AG20443 (cell line): Measurements from ENCODE around the gene TEX2.

Experiments used
- DNase-seq: peaks from one replicate; pipeline ENCODE4 v3.0.0; 2012; ENCODE audit warnings: low spot score, mixed read lengths

The TEX2 gene

DNA sequence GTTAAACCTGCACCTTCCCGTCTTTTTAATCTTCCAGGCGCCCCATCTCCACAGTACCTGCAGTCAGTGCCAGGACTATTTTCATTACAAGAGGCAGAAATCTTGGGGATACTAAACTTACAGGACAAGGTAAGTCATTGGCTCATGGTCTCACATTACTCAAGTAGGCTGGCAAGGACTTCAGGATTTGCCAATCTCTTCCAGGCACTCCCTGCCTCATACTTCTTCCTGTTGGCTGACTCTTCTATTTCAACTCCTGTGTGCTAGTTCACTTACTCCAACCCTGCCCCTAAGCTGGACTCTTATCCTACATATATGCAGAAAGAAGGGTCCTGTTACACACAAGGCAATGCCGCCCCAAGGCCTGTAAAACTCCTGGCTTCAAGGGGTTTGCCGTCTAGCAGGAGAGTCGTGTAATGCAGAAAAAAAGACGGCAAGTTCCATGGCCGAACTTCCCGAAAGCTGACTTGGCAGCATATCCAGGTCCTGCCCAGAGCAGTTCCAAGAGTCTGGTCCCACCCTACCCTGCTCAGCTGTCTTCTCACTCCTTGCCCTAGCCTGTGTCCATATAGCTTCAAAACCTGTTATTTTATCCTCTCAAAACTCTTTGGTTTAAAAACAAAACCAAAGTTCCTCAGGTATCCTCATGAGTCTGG, 147.9 kb downstream of the TEX2 start:
- DNase-seq, result peak; percentile 34

DNA sequence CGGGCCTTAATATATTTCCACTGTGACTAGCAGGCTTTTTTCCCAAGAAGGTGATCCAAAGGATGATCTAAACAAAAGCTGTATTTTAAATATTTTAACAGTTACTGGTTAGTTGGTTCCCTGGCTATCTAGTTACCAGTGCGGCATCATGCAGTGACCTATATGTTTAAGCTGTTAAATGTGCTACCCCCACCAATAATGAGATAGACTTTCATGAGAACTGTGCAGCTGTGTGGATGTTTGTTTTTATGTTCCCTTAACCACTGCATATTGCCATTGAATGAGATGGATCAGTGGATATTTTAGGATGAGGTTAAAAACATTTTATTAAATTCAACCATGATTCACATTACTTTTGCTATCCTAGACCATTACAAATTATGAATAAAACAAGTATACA, 150.1 kb downstream of the TEX2 start:
- DNase-seq, result no peak

DNA sequence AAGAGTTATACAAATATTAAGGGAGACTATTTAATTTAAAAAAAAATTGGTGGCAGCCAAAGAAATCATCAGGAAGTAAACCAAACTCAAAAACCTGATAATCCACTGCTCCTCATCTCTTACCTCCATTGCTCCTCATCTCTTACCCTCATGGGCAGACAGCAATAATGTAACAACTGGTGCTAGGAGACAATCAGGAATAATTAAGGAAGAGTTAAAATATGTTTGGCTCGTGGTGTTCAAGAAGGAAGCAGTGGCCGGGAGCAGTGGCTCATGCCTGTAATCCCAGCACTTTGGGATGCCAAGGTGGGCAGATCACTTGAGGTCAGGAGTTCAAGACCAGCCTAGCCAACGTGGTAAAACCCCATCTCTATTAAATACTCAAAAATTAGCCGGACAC, 151.2 kb downstream of the TEX2 start:
- DNase-seq, result no peak

DNA sequence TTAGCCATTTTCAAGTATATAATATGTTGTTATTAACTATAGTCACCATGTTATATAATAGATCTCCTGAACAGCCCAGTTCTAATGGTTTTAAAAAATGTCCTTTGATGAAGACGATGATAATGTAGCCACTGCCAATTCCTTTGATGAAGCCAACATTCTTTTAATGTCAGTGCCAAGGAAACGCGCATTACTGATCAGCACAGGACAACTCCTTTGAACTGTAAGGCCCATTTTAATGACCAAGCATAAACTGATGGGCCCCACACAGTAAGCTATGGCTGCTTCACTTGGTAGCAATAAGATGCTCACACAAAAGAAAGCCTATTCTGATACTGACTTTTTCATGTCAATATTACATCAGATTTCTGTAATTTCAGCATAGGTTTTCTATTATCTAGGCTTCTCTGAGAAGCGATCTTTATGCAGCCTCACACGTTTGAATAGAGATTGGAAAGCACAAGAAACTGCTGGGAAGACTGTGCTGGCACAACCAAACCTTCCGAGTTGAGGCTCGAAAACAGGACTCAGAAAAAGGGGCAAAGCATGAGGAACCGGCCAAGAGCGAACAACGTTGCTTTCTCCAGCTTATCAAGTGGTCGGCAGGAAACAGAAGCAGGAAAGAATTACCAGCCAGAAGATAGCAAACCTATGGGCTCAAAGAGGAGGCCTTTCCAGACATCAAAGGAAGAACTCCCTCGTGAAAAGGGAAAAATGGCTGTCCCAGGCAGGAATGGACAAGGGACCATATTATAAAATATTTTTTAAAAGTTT, 152.5 kb downstream of the TEX2 start:
- no peak for DNase-seq

DNA sequence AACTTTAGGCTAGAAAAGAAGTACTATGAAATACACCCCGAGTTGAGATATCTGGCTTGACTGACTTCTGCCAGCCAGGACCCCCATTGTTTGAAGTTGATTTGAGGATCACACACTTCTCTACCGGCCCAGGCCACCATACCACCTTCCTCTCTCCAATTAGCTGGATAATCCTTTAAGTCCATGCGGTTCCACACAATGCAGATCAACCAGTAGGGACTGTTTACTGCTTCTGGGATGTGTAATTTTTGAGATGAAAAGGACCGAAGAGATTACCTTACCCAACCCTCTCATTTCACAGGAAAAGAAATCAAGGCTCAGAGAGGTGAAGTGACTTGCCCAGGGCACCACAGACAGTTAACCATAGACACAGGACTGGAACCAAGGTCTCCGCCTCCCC, 153.7 kb downstream of the TEX2 start:
- DNase-seq, result no peak

DNA sequence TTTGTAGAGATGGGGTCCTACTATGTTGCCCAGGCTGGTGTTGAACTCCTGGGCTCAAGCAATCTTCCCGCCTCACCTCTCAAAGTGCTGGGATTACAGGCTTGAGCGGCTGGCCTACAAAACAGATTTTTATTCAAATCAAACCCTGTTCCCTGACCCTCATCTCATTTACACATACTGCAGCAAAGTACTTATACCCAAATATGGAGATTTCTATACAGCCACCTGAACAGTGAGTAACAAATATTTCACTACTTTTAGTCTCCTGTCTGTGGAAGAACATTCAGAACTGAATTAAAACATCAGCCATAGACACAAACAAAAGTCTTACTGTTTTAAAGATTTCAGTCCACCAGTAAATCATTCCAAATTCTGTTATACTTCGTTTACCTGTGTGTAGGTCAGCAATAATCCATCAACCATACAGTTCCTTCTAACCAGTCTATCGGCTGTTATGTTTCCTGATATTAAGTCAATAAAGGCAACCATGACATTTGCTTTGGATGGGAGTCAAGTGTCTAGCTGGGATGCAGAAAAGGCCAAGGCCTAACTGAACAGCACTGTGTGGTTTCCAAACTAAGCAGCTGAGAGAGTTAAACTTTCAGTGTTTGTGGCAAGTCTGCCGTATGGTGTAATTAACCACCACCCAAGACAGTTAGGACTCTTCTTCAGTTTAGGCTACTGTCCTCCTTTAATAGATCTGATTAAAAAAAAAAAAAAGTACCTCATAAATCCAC, 155.4 kb downstream of the TEX2 start:
- no peak for DNase-seq

DNA sequence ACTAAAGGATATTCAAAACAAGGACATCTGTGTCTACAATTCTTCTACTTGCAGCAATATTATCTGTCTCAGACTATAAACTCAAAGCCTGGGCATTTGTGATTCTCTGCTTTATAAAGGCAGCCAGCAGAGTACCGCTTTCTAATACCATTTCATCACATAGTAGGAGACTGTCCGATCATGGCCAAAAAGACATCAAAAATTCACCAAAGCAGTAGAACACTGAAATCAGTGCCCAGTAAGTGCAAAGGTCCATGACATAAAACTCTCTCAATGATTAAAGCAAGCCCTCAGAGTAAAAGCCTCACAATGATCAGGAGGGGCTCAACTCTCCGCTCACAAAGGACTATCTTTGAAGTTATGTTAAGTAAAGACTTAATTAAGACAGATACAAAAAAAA, 156.1 kb downstream of the TEX2 start:
- no peak for DNase-seq

DNA sequence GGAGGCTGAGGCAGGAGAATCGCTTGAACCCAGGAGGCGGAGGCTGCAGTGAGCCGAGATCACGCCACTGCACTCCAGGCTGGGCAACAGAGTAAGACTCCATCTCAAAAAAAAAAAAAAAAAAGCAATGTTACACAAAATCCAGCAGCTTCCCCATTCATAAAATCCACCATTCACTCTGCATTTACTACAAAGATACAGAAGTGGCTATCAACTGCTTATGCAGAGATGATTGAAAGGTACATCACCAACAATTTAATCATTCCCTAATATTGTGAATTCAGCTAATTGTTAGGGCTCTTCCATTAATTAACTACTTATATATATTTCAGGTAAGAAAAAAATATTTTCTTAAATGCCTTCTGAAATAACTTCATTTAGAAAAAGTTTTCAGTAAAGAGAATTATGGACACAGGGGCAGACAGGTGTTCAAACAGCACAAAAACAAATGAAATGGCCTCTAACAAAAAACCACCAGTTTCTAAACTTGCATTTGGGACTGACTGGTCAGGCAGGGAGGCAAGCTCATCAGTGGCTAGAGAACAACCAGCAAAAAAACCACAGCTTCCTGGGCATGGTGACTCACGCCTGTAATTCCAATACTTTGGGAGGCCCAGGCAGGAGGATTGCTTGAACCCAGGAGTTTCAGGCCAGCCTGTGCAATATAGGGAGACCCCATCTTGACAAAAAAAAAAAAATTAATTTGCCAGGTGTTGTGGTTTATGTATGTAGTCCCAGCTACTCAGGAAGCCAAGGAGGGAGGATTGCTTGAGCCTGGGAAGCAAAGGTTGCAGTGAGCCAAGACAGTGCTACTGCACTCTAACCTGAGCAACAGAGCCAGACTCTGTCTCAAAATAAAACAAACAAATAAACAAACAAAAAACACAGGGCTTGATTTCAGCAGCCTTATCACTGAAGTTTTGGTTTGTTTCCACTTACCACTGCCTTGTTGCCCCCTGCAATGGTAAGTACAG, 159.4 kb downstream of the TEX2 start:
- DNase-seq, result peak; percentile 59

DNA sequence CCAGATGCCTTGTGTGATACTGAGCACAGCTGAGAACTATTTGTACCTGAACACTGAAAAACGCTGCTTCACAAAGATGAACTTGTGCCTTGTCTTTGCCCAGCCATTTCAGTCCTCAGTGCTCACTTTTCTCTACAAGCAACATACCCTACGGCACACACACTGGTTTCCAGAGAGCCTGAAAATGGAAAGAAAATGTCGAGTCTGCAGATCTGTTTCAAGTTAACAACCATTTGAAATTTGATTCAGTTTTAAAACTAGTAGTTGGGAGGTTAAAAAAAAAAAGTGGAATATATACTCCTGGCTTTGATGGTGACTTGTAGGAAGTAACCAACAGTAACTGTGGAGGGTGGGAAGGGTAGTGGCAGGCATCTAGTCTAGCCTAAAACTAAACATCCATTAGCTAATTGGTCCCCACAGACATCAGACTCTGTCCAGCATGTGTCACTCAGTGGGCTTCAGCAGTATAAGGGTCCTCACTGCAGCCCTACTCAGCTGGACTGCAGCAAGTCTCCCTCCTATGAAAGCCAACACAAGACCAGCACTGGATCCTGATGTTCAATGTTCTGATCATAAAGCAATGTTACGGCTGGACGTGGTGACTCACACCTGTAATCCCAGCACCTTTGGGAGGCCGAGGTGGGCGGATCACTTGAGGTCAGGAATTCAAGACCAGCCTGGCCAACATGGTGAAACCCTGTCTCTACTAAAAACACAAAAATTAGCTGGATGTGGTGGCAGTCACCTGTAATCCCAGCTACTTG, 160.3 kb downstream of the TEX2 start:
- DNase-seq, result no peak

DNA sequence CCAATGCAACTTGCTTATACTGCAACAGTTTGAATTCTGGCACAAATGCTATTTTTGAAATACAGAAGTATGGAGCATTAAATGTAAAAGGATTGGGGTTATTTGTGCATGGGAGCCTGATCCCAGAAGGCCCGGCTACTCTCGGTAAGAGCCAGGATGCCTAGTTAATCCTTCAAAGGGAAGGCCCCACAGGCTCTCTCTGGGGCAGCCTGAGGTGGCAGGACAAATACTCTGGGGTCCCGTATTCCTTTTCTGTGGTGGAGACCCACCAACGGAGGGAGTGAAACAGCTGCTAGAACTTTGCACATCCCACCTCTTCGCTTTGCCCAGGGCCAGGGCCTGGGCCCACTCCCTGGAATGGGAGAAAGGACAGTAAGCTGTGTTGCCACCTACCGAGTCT, 163.5 kb downstream of the TEX2 start:
- no peak for DNase-seq
